Nephron (organoid): Measurements from ENCODE around the gene UNC79.

Source experiments
- H3K27ac Mint-ChIP-seq, 3 experiments: 2 replicates each; pipeline ENCODE4 v1.8.0; 2020; ENCODE audit warnings: mixed read lengths in 3 of 3, mild to moderate bottlenecking in 2 of 3, moderate library complexity in 1 of 3
- H3K27me3 Mint-ChIP-seq: 2 replicates; pipeline ENCODE4 v1.8.0; 2021; ENCODE audit warnings: low read depth, mild to moderate bottlenecking, moderate library complexity, mixed read lengths
- H3K36me3 Mint-ChIP-seq: 2 replicates; pipeline ENCODE4 v1.8.0; 2020; ENCODE audit warnings: low read depth, mixed read lengths
- H3K4me1 Mint-ChIP-seq: 2 replicates; pipeline ENCODE4 v1.8.0; 2020; ENCODE audit warnings: mixed read lengths
- H3K4me3 Mint-ChIP-seq, 3 experiments: 2 replicates each; pipeline ENCODE4 v1.8.0; 2020; ENCODE audit warnings: mild to moderate bottlenecking in 3 of 3, mixed read lengths in 3 of 3, moderate library complexity in 2 of 3
- H3K9me3 Mint-ChIP-seq: 2 replicates; pipeline ENCODE4 v1.8.0; 2020; ENCODE audit warnings: mixed read lengths
- TF ChIP-seq, protein P1 (sequence below), 3 experiments: fragments of 200-600 bp; sonication (generic); IDR thresholded peaks; one replicate each; pipeline ENCODE4 v1.5.0; 2021; ENCODE audit warnings: antibody characterized with exemption in 3 of 3; ENCODE audit not compliant: unreplicated experiment in 3 of 3

Gene UNC79

DNA sequence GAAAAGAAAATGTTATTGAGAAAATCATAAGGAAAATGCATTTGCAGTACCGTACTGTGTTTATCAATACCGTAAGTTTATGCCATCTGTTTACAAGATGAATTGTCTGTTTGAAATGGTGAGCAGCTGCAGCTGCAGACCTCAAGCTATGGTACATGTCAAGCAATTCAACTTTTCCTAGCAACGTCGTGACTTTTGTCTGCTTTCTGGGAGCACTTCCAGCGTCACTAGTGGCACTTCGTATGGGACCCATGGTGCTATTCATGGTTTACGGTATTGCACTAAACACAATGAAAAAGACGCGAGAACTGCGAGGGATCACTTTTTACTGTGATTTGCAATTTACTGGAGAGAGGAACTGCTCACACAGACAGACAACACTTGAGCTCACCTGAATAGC lies 160.8 kb downstream of the UNC79 start:
- Mint-ChIP-seq H3K4me3 (no peak overlapping the region), H3K9me3 (no peaks in the 10 kb centered on the region), H3K36me3 (no peaks in the 10 kb centered on the region), H3K27ac (no peak overlapping the region), H3K27me3 (peaks cover 4% of the 10 kb centered on the region), H3K4me1 (no peaks in the 10 kb centered on the region)
- TF ChIP-seq, protein P1, sequence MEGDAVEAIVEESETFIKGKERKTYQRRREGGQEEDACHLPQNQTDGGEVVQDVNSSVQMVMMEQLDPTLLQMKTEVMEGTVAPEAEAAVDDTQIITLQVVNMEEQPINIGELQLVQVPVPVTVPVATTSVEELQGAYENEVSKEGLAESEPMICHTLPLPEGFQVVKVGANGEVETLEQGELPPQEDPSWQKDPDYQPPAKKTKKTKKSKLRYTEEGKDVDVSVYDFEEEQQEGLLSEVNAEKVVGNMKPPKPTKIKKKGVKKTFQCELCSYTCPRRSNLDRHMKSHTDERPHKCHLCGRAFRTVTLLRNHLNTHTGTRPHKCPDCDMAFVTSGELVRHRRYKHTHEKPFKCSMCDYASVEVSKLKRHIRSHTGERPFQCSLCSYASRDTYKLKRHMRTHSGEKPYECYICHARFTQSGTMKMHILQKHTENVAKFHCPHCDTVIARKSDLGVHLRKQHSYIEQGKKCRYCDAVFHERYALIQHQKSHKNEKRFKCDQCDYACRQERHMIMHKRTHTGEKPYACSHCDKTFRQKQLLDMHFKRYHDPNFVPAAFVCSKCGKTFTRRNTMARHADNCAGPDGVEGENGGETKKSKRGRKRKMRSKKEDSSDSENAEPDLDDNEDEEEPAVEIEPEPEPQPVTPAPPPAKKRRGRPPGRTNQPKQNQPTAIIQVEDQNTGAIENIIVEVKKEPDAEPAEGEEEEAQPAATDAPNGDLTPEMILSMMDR (IDR thresholded peaks at IDR 0.05; ENCODE audit: unreplicated experiment in 3 of 3): no peak

DNA sequence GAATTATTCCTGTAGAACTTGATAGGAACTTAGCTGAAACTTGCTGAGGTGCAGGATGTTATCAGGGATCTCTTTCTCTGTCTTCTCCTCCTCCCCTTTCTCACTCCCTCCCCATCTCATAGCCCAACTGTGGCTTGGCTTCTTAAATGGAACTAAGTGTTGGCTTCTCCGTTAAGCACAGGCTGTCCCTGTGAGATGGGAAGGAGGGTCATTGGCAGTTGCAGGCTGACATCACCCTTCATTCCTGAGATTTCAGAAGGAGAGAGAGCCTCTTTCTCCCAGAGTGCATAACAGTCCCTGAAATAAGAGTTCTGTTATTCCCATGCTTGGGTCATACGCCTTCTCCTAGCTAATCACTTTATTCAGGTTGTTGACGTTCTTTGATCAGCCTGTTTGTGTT lies 162.0 kb downstream of the UNC79 start:
- TF ChIP-seq, protein P1 (IDR thresholded peaks at IDR 0.05; ENCODE audit: unreplicated experiment in 3 of 3): no peak
- H3K9me3 Mint-ChIP-seq: no peaks in the 10 kb centered on the region
- H3K27ac Mint-ChIP-seq: no peak overlapping the region
- no peaks in the 10 kb centered on the region for H3K36me3 Mint-ChIP-seq
- no peaks in the 10 kb centered on the region for H3K4me1 Mint-ChIP-seq
- no peak overlapping the region for H3K4me3 Mint-ChIP-seq
- peaks cover 4% of the 10 kb centered on the region for H3K27me3 Mint-ChIP-seq

DNA sequence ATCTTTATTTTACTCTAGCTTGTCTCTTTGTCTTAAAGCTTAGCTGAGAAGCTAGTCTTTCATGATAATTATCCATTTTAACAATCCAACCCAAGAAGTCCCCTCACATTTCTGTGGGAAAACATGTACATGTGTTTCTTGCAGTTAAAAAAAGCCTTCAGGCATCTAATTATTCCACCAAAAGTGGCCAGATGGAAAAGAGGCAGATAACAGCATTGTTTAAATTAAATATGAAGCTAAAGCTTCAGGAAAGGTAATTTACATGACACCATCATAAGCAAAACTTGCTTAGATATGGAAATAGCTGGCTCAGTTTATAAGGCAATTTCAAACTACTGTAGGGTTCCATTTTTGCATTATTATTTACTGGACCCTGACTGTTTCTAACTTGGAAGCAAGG lies 175.4 kb downstream of the UNC79 start:
- TF ChIP-seq, protein P1 (IDR thresholded peaks at IDR 0.05; ENCODE audit: unreplicated experiment in 3 of 3): no peak
- H3K27ac Mint-ChIP-seq: no peak overlapping the region
- no peaks in the 10 kb centered on the region for H3K4me1 Mint-ChIP-seq
- no peaks in the 10 kb centered on the region for H3K9me3 Mint-ChIP-seq
- no peaks in the 10 kb centered on the region for H3K36me3 Mint-ChIP-seq
- no peak overlapping the region for H3K4me3 Mint-ChIP-seq
- H3K27me3 Mint-ChIP-seq: no peaks in the 10 kb centered on the region

DNA sequence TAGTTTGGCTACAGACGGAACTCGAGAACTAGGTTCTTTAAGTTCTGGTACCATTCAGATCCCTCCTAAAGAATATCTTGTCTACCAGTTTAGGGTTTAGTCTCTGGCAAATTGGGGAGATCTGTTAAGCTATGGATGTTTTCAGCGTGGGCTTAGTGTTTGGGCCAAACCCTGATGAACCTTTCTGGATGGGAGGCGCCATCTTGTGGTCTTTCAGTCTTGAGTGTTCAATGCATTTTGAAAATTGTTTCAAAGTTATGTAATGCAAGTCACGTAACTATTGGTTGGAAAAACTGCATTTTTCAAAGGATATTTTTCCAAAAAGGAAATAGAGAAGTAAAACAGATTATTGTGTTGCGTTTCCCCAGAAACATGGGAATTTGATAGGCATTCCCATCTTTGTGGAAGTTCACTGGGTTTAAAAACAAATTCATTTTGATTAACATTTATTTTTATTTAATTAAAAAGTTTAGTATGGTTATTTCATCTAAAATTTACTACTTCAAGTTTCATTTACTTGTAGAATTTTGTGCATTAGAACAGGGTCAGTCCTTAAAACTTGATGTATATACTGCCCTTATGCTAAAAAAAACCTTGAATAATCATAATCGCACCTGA lies 188.5 kb downstream of the UNC79 start:
- Mint-ChIP-seq H3K9me3 (no peaks in the 10 kb centered on the region), H3K4me3 (no peak overlapping the region), H3K4me1 (no peaks in the 10 kb centered on the region), H3K27me3 (no peaks in the 10 kb centered on the region), H3K27ac (no peak overlapping the region), H3K36me3 (no peaks in the 10 kb centered on the region)
- TF ChIP-seq, protein P1 (IDR thresholded peaks at IDR 0.05; ENCODE audit: unreplicated experiment in 3 of 3): peak; percentile 53 to 71 (median 63)

DNA sequence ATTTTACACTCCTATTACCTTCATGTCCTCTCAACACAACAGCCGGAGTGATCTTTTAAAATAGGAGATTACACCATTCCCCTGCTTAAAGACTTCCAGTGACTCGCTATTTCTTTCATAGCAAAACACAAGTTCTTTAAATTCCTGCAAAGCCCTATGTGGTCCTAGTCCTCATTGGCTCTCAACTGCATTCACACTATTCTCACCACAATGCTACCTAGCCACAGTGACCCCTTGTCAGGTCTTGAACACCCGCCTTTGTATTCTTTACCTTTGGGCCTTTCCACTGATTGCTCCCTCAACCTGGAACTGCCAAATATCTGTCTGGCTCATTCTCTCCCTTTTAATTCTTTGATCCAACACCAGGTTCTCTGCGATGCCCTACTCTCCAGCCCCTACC lies 197.3 kb downstream of the UNC79 start:
- H3K4me1 Mint-ChIP-seq: no peaks in the 10 kb centered on the region
- TF ChIP-seq, protein P1 (IDR thresholded peaks at IDR 0.05; ENCODE audit: unreplicated experiment in 3 of 3): no peak
- no peaks in the 10 kb centered on the region for H3K9me3 Mint-ChIP-seq
- no peak overlapping the region for H3K27ac Mint-ChIP-seq
- H3K36me3 Mint-ChIP-seq: no peaks in the 10 kb centered on the region
- H3K4me3 Mint-ChIP-seq: no peak overlapping the region
- peaks cover 7% of the 10 kb centered on the region for H3K27me3 Mint-ChIP-seq

DNA sequence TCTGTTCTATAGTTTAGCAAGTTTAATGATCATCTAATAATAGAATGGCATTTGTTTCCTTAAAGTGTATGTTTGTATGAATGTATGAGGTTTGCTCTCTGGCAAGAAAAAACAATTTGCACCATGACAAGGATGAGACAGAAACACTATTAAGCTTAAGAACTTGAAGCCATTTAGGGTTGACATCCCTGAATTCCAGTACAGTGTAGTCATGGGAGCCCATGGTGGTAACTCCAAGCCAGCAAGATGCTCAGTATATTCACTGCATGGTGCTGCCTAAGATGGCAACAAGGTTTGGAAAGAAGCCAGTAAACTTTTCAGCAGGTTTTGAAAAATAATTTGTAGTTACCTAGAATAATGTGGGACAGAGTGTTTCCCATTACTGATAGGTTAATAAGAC lies 198.9 kb downstream of the UNC79 start:
- no peaks in the 10 kb centered on the region for H3K9me3 Mint-ChIP-seq
- TF ChIP-seq, protein P1 (IDR thresholded peaks at IDR 0.05; ENCODE audit: unreplicated experiment in 3 of 3): no peak
- no peaks in the 10 kb centered on the region for H3K4me1 Mint-ChIP-seq
- H3K27me3 Mint-ChIP-seq: peaks cover 7% of the 10 kb centered on the region
- H3K36me3 Mint-ChIP-seq: no peaks in the 10 kb centered on the region
- no peak overlapping the region for H3K27ac Mint-ChIP-seq
- no peak overlapping the region for H3K4me3 Mint-ChIP-seq
